Activated naive CD4-positive, alpha-beta T cell treated with anti-CD3 and anti-CD28 coated beads, Interleukin-2, amount 50 U/mL, for 24 hours (primary cell): ENCODE data around the gene ZNF329.

ENCODE experiments used
- H3K27ac Mint-ChIP-seq: one replicate; pipeline ENCODE4 v1.8.0; 2021; ENCODE audit warnings: mild to moderate bottlenecking, mixed read lengths
- H3K27me3 Mint-ChIP-seq: one replicate; pipeline ENCODE4 v1.8.0; 2021; ENCODE audit warnings: mixed read lengths
- H3K36me3 Mint-ChIP-seq: one replicate; pipeline ENCODE4 v1.8.0; 2021; ENCODE audit warnings: mixed read lengths
- H3K4me1 Mint-ChIP-seq: one replicate; pipeline ENCODE4 v1.8.0; 2021; ENCODE audit warnings: mixed read lengths
- H3K4me3 Mint-ChIP-seq: one replicate; pipeline ENCODE4 v1.8.0; 2021; ENCODE audit warnings: mild to moderate bottlenecking, mixed read lengths
- H3K9me3 Mint-ChIP-seq: one replicate; pipeline ENCODE4 v1.8.0; 2021; ENCODE audit warnings: mixed read lengths

Gene ZNF329

DNA sequence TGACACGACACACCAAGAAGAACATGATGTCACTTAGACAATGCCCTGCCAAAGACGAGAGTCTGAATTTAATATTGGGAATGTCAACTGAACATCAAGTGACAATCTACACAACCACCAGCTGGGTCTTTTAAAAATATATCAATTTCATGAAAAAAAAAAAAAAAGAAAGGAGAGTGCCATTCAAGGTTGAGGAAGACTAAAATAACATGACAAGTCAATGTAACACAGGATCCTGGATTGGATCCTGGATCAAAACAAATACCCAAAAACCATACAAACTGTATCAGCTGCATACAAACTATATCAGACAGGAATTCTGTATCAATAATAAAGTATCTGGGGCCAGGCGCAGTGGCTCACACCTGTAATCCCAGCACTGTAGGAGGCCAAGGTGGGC, 4.7 kb downstream of the ZNF329 start:
- H3K4me3 Mint-ChIP-seq: no peak overlapping the region
- H3K27me3 Mint-ChIP-seq: no peaks in the 10 kb centered on the region
- no peak overlapping the region for H3K27ac Mint-ChIP-seq
- peaks cover 10% of the 10 kb centered on the region for H3K9me3 Mint-ChIP-seq
- peaks cover 26% of the 10 kb centered on the region for H3K36me3 Mint-ChIP-seq
- H3K4me1 Mint-ChIP-seq: peaks cover 12% of the 10 kb centered on the region

GRCh38 chr19:58134244-58134643, 16.3 kb downstream of the ZNF329 start:
- Mint-ChIP-seq H3K36me3 (peaks cover 68% of the 10 kb centered on the region), H3K27me3 (no peaks in the 10 kb centered on the region), H3K4me3 (no peak overlapping the region), H3K9me3 (peaks cover 13% of the 10 kb centered on the region), H3K4me1 (peaks cover 3% of the 10 kb centered on the region), H3K27ac (no peak overlapping the region)

GRCh38 chr19:58129284-58129683, 21.3 kb downstream of the ZNF329 start:
- Mint-ChIP-seq H3K27me3 (no peaks in the 10 kb centered on the region), H3K36me3 (peaks cover 68% of the 10 kb centered on the region), H3K27ac (no peak overlapping the region), H3K4me3 (no peak overlapping the region), H3K4me1 (peaks cover 3% of the 10 kb centered on the region), H3K9me3 (peaks cover 11% of the 10 kb centered on the region)

DNA sequence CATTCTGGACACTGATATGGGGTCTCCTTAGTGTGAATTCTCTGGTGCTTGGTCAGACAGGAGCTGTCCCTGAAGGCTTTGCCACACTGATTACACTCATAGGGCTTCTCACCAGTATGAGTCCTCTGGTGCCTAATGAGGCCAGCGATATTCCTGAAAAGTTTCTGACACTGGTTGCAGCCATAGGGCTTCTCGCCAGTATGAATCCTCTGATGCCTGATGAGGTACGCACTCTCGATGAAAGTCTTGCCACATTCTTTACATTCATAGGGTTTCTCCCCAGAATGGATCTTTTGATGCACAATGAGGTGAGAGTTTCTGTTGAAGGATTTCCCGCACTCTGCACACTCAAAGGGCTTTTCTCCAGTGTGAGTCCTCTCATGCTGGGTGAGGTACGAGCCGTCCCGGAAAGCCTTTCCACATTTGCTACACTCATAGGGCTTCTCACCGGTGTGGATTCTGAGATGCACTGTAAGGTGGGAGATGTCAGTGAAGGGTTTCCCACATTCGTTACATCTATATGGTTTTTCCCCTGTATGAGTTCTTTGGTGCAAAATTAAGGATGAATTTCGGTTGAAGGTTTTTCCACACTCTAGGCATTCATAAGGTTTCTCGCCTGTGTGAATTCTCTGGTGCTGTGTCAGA, 22.4 kb downstream of the ZNF329 start:
- Mint-ChIP-seq H3K27ac (no peak overlapping the region), H3K9me3 (peaks cover 16% of the 10 kb centered on the region), H3K27me3 (no peaks in the 10 kb centered on the region), H3K36me3 (peaks cover 59% of the 10 kb centered on the region), H3K4me1 (peaks cover 3% of the 10 kb centered on the region), H3K4me3 (no peak overlapping the region)

DNA sequence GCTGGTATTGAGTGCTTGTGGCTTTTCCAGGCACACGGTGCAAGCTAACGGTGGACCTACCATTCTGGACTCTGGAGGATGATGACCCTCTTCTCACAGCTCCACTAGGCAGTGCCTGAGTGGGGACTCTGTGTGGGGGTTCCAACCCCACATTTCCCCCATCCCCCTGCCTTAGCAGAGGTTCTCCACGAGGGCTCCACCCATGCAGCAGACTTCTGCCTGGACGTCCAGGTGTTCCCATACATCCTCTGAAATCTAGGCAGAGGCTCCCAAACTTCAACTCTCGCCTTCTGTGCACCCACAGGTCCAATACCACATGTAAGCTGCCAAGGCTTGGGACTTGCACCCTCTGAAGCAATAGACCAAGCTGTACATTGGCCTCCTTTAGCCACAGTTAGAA, 27.2 kb downstream of the ZNF329 start:
- no peak overlapping the region for H3K27ac Mint-ChIP-seq

DNA sequence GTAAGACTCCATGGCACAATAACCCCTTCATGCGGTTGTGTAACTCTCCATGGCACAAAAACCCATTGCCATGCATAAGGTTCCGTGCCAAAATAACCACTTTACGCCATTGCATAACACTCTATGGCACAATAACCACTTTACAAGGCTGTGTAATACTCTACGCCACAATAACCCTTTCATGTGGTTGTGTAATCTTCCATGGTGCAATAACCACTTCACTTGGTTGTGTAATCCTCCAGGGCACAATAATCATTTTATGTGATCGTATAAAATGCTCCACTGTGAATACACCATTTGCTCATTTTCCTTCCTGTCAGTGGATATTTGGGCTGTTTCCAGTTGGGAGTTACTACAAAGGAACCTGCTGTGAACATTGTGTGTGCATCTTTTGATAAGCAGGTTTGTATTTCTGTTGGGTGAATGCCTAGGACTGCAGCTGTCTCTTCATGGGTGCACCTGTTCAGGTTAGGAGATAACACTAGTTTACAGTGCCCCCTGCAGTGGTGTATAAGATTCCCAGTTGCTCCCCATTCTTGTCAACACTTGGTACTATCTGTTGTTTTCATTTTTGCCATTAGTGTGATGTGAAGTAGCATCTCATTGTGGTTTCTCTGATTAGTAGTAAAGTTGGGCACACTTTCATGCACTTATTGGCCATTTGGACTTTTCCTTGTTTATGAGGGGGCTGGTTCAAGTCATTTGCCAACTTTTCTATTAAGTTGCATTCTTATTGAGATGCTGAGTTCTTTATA, 31.4 kb downstream of the ZNF329 start:
- H3K27me3 Mint-ChIP-seq: peaks cover 13% of the 10 kb centered on the region
- peaks cover 36% of the 10 kb centered on the region for H3K9me3 Mint-ChIP-seq
- peaks cover 5% of the 10 kb centered on the region for H3K4me1 Mint-ChIP-seq
- no peak overlapping the region for H3K4me3 Mint-ChIP-seq
- peaks cover 51% of the 10 kb centered on the region for H3K36me3 Mint-ChIP-seq
- H3K27ac Mint-ChIP-seq: no peak overlapping the region

More for the DNA sequence above, 27.2 kb downstream of the ZNF329 start:
- peaks cover 30% of the 10 kb centered on the region for H3K9me3 Mint-ChIP-seq
- no peaks in the 10 kb centered on the region for H3K4me1 Mint-ChIP-seq
- H3K4me3 Mint-ChIP-seq: no peak overlapping the region
- H3K27me3 Mint-ChIP-seq: peaks cover 2% of the 10 kb centered on the region
- H3K36me3 Mint-ChIP-seq: peaks cover 48% of the 10 kb centered on the region

- Mint-ChIP-seq H3K27me3 (peaks cover 13% of the 10 kb centered on the region), H3K4me1 (peaks cover 5% of the 10 kb centered on the region), H3K36me3 (peaks cover 53% of the 10 kb centered on the region), H3K9me3 (peaks cover 37% of the 10 kb centered on the region), H3K27ac (no peak overlapping the region), H3K4me3 (no peak overlapping the region)
Measured at GRCh38 chr19:58117841-58118575, 32.6 kb downstream of the ZNF329 start.

DNA sequence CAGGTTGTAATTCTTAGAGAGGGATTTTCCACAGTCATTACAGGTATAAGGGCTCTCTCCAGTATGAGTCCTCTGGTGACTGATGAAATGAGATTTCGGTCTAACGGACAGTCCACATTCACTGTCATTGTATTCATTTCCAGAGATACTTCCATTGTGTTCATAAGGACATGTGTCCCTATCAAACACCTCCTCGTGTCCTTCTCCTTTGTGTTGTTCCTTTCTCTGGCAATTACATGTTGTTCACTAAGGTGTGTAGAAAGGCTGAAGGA, 42.1 kb downstream of the ZNF329 start:
- peaks cover 27% of the 10 kb centered on the region for H3K36me3 Mint-ChIP-seq
- H3K9me3 Mint-ChIP-seq: peaks cover 22% of the 10 kb centered on the region
- H3K27me3 Mint-ChIP-seq: peaks cover 2% of the 10 kb centered on the region
- H3K4me1 Mint-ChIP-seq: no peaks in the 10 kb centered on the region
- no peak overlapping the region for H3K27ac Mint-ChIP-seq
- H3K4me3 Mint-ChIP-seq: no peak overlapping the region

- H3K36me3 Mint-ChIP-seq: peaks cover 27% of the 10 kb centered on the region
- no peak overlapping the region for H3K27ac Mint-ChIP-seq
- peaks cover 20% of the 10 kb centered on the region for H3K9me3 Mint-ChIP-seq
- no peak overlapping the region for H3K4me3 Mint-ChIP-seq
- peaks cover 2% of the 10 kb centered on the region for H3K27me3 Mint-ChIP-seq
- no peaks in the 10 kb centered on the region for H3K4me1 Mint-ChIP-seq
Measured at GRCh38 chr19:58107778-58108545, 42.6 kb downstream of the ZNF329 start.

DNA sequence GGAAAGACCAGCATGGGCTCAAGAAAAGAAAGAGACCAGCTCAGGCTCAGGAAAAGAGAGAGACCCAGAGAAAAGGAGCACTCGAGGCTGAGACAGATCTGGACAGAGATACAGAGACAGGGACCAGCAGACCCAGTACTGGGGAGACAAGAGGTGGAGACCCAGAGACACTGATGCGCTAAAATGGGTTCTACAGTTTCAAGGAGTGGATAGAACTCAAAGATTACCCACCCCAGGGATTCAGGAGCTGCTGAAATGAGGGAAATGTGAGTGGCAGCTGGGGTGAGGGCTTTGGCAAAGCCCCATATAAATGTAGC, 51.9 kb downstream of the ZNF329 start:
- peak overlapping the region; percentile 93 for H3K4me3 Mint-ChIP-seq
- H3K9me3 Mint-ChIP-seq: peaks cover 15% of the 10 kb centered on the region
- peaks cover 25% of the 10 kb centered on the region for H3K36me3 Mint-ChIP-seq
- no peaks in the 10 kb centered on the region for H3K27me3 Mint-ChIP-seq
- H3K4me1 Mint-ChIP-seq: peaks cover 15% of the 10 kb centered on the region
- H3K27ac Mint-ChIP-seq: peak overlapping the region; percentile 98

- Mint-ChIP-seq H3K9me3 (peaks cover 11% of the 10 kb centered on the region), H3K27me3 (no peaks in the 10 kb centered on the region), H3K4me3 (peak within 1 kb of the TSS; percentile 93), H3K36me3 (peaks cover 23% of the 10 kb centered on the region), H3K27ac (peak within 1 kb of the TSS; percentile 98), H3K4me1 (peaks cover 18% of the 10 kb centered on the region)
Measured at GRCh38 chr19:58097781-58098681, 52.6 kb downstream of the ZNF329 start, which contains the start of gene ZSCAN18. Gene ZSCAN18, minus strand, starts transcription at chr19:58098231. Its CDS starts 7,964 bp downstream, at chr19:58090267.

GRCh38 chr19:58097349-58097748, 53.2 kb downstream of the ZNF329 start:
- Mint-ChIP-seq H3K4me3 (peak overlapping the region; percentile 84), H3K27ac (peak overlapping the region; percentile 87), H3K36me3 (peaks cover 20% of the 10 kb centered on the region), H3K27me3 (no peaks in the 10 kb centered on the region), H3K9me3 (peaks cover 8% of the 10 kb centered on the region), H3K4me1 (peaks cover 18% of the 10 kb centered on the region)

GRCh38 chr19:58096884-58097283, 53.7 kb downstream of the ZNF329 start:
- Mint-ChIP-seq H3K27me3 (no peaks in the 10 kb centered on the region), H3K27ac (peak overlapping the region; percentile 87), H3K4me1 (peaks cover 18% of the 10 kb centered on the region), H3K9me3 (peaks cover 7% of the 10 kb centered on the region), H3K4me3 (peak overlapping the region; percentile 84), H3K36me3 (peaks cover 20% of the 10 kb centered on the region)

- Mint-ChIP-seq H3K4me3 (no peak overlapping the region), H3K9me3 (peaks cover 7% of the 10 kb centered on the region), H3K27ac (no peak overlapping the region), H3K36me3 (peaks cover 22% of the 10 kb centered on the region), H3K27me3 (no peaks in the 10 kb centered on the region), H3K4me1 (peaks cover 18% of the 10 kb centered on the region)
Measured at GRCh38 chr19:58095328-58095727, 55.3 kb downstream of the ZNF329 start.

DNA sequence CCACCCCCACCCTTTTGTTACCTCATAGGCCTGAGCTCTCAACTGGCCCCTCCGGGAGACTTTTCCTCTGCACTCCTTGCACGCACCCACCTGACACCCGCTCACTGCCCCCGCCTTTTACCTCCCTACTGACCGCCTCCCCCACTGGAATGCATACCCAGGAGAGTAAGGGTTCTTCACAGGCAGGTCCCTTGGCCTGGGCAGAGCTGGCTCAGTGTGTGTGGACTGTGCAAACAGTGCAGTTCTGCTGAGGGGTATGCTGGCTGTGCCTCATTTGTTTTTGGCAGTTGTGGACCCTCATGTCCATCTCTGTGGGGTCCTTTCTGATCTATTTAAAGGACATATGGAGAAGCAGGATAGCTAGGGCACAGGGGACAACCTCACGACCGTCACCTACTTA, 57.5 kb downstream of the ZNF329 start:
- Mint-ChIP-seq H3K27me3 (no peaks in the 10 kb centered on the region), H3K9me3 (peaks cover under 1% of the 10 kb centered on the region), H3K36me3 (peaks cover 17% of the 10 kb centered on the region), H3K27ac (no peak overlapping the region), H3K4me3 (no peak overlapping the region), H3K4me1 (peaks cover 12% of the 10 kb centered on the region)
